T-helper 2 cell treated with Interferon-gamma antibody and Interleukin-4, amounts not matched to agents 5 μg/mL and 100 μg/mL, for 36 hours (primary cell): ENCODE data around the gene PIGK.
A peak's percentile ranks its signal among the peaks of the same experiment; 100 is the strongest.

Source experiments
- DNase-seq: peaks from one replicate; pipeline ENCODE4 v3.0.0; 2021; ENCODE audit warnings: low spot score
- H3K27ac Mint-ChIP-seq: one replicate; pipeline ENCODE4 v1.8.0; 2021; ENCODE audit warnings: mild to moderate bottlenecking, mixed read lengths
- H3K27me3 Mint-ChIP-seq: one replicate; pipeline ENCODE4 v1.8.0; 2021; ENCODE audit warnings: low read depth, mixed read lengths
- H3K36me3 Mint-ChIP-seq: one replicate; pipeline ENCODE4 v1.8.0; 2021; ENCODE audit warnings: low read depth, mixed read lengths
- H3K4me1 Mint-ChIP-seq: one replicate; pipeline ENCODE4 v1.8.0; 2021; ENCODE audit warnings: low read depth, mixed read lengths
- H3K4me3 Mint-ChIP-seq: one replicate; pipeline ENCODE4 v1.8.0; 2022; ENCODE audit warnings: mild to moderate bottlenecking, moderate library complexity, mixed read lengths
- H3K9me3 Mint-ChIP-seq: one replicate; pipeline ENCODE4 v1.8.0; 2021; ENCODE audit warnings: mixed read lengths

Gene PIGK

GRCh38 chr1:77057994-77058585 is 161.1 kb downstream of the PIGK start:
- Mint-ChIP-seq H3K27me3 (no peaks in the 10 kb centered on the region), H3K27ac (no peak overlapping the region), H3K9me3 (no peaks in the 10 kb centered on the region), H3K36me3 (no peaks in the 10 kb centered on the region), H3K4me1 (no peaks in the 10 kb centered on the region), H3K4me3 (no peak overlapping the region)
- DNase-seq: no peak

DNA sequence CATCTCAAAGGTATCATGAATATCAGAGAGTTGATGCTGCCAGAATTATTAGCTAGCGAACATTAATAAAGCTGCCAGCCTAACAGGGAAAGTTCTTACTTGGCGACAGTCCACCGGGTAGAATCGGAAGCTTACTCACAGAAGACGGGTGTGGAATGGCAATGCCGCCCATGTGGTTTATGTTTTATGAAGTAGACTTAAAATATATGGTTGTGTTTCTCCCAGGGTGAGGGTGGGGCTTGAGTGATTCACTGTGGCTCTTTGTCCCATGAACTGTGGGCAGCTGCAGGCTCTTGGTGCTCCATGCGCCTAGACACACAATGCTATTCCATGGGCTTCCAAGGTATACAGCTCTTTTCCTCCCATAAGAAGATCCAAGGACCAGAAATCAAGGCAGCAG is 162.7 kb downstream of the PIGK start:
- Mint-ChIP-seq H3K4me1 (no peaks in the 10 kb centered on the region), H3K4me3 (no peak overlapping the region), H3K27ac (no peak overlapping the region)

DNA sequence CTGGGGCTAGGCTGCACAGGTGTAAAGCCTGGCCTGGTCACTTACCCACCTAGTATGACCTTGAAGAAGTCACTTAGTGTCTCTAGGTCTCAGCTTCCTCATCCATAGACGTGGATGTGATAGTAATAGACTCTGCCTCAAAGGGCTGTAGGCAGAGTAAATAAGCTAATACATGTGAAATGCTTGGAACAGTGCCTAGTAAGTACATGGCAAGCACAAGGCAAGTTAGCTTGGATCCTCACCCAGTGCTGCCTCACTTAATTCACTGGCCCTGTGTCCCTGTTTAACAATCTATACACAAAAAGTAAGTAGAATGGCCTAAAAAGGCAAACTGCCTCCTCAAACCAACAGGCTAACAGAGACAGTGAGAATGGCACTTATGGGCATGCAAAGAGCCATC is 167.8 kb downstream of the PIGK start:
- no peaks in the 10 kb centered on the region for H3K36me3 Mint-ChIP-seq
- no peak for DNase-seq
- H3K27ac Mint-ChIP-seq: no peak overlapping the region
- no peaks in the 10 kb centered on the region for H3K9me3 Mint-ChIP-seq
- H3K4me3 Mint-ChIP-seq: no peak overlapping the region
- peaks cover 12% of the 10 kb centered on the region for H3K4me1 Mint-ChIP-seq
- H3K27me3 Mint-ChIP-seq: peaks cover 12% of the 10 kb centered on the region

More for the DNA sequence above, 162.7 kb downstream of the PIGK start:
- Mint-ChIP-seq H3K27me3 (peaks cover 5% of the 10 kb centered on the region), H3K9me3 (no peaks in the 10 kb centered on the region), H3K36me3 (no peaks in the 10 kb centered on the region)
- no peak for DNase-seq

DNA sequence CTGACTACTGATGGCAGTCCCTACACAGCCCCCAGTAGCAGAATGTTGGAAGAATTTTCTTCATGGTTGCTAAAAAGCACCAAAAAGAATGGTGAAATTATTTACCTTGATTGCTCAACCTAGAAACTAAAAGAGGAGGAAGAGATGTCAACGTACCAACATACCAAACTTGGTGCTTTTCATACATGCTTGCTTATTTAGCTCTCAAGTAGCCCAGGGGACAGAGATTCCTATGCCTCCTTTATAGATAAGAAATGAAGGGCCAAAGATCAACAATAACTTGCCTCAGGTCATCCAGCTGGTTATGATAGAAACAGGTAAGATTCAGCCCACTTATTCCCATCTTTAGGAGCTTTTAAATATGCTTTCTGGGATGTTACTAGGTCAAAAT is 170.6 kb downstream of the PIGK start:
- DNase-seq: no peak
- no peak overlapping the region for H3K4me3 Mint-ChIP-seq
- H3K27ac Mint-ChIP-seq: no peak overlapping the region
- H3K9me3 Mint-ChIP-seq: no peaks in the 10 kb centered on the region
- H3K4me1 Mint-ChIP-seq: peaks cover 15% of the 10 kb centered on the region
- H3K36me3 Mint-ChIP-seq: no peaks in the 10 kb centered on the region
- peaks cover 18% of the 10 kb centered on the region for H3K27me3 Mint-ChIP-seq

- DNase-seq: no peak
- Mint-ChIP-seq H3K36me3 (no peaks in the 10 kb centered on the region), H3K27me3 (peaks cover 18% of the 10 kb centered on the region), H3K4me3 (peak overlapping the region; percentile 15), H3K9me3 (no peaks in the 10 kb centered on the region), H3K4me1 (peaks cover 15% of the 10 kb centered on the region), H3K27ac (no peak overlapping the region)
These were observed 171.1 kb downstream of the PIGK start for GRCh38 chr1:77047978-77048614.

DNA sequence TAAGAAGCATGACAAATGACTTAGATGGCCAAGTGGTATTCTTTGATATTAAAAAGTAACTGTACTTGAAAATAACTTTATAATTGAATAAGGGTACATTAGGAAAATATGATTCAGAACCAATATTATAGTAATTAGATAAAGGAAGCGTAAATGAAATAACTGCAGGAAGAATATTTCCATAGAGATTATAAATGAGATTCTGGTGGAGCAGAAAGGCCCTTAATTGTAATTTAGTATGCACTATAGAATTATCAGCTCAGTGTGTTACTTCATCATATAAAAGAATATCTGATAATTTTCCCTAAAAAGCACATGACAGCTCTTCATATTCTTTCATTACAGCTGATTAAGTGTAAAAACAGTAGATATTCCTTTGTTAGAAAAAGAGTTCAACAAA is 171.7 kb downstream of the PIGK start:
- Mint-ChIP-seq H3K4me3 (peak overlapping the region; percentile 15), H3K27ac (no peak overlapping the region), H3K27me3 (peaks cover 18% of the 10 kb centered on the region), H3K36me3 (no peaks in the 10 kb centered on the region), H3K4me1 (peaks cover 15% of the 10 kb centered on the region), H3K9me3 (no peaks in the 10 kb centered on the region)
- no peak for DNase-seq

DNA sequence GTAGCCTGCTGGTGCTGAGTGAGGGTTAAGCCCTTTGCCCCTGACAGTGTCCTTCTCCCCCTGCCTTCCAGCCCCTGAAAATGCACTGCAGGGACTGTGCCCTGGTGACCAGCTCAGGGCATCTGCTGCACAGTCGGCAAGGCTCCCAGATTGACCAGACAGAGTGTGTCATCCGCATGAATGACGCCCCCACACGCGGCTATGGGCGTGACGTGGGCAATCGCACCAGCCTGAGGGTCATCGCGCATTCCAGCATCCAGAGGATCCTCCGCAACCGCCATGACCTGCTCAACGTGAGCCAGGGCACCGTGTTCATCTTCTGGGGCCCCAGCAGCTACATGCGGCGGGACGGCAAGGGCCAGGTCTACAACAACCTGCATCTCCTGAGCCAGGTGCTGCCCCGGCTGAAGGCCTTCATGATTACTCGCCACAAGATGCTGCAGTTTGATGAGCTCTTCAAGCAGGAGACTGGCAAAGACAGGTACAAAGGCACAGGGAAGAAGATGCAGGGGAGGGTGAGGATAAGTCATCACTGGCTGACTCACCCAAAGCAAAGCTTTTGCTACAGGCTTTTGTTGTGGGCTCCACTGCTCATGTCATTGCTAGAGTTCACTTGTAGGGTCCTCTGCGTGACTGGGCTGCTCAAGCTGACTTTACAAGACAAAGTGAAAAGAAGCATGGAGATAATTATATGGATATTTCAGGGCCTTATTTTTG is 174.9 kb downstream of the PIGK start:
- no peak overlapping the region for H3K4me3 Mint-ChIP-seq

DNA sequence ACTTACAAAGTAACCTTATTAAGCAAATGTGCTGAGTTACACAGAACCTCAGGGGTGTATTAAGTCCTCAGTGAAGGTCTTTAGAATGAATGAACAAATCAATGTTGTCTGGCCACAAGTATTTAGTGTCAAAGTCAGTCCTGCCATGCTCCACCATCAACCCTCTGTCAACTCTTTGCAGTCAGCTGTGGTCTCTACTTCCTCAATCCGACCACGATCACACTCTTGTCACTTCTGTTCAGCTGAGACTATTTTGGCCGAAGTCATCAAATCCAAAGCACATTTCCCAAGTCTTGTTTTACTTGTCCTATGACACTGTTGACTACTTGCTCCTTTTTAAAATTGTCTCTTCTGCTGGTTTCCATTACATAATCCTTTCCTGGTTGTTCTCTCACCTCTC is 178.4 kb downstream of the PIGK start:
- Mint-ChIP-seq H3K36me3 (no peaks in the 10 kb centered on the region), H3K4me3 (no peak overlapping the region), H3K27me3 (peaks cover 6% of the 10 kb centered on the region), H3K9me3 (peaks cover 6% of the 10 kb centered on the region), H3K27ac (no peak overlapping the region), H3K4me1 (peaks cover 3% of the 10 kb centered on the region)
- DNase-seq: no peak

More for the DNA sequence above, 174.9 kb downstream of the PIGK start:
- H3K27me3 Mint-ChIP-seq: peaks cover 10% of the 10 kb centered on the region
- H3K36me3 Mint-ChIP-seq: no peaks in the 10 kb centered on the region
- no peak overlapping the region for H3K27ac Mint-ChIP-seq
- DNase-seq: no peak
- no peaks in the 10 kb centered on the region for H3K9me3 Mint-ChIP-seq
- peaks cover 15% of the 10 kb centered on the region for H3K4me1 Mint-ChIP-seq

GRCh38 chr1:77039739-77040138 is 179.5 kb downstream of the PIGK start:
- DNase-seq: no peak
- H3K27me3 Mint-ChIP-seq: no peaks in the 10 kb centered on the region

DNA sequence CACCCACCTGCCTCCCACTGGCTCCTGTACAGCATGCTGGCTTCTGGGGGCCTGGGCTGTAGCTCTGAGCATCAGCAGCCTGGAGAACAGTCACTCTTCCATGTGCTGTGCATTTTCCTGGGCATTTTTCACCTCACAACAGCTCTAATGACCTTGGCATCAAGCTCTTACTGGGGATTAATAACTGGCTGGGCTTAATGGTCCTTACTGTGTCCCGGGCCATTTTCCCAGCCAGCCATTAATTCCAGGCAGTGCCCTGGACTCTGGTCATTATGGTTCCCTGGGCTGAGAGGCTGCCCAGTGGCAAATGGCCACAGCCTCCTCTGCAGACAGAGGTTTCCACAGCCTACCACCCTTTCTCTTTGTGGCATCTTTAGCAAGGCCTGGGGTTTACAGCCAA is 180.1 kb downstream of the PIGK start:
- H3K27me3 Mint-ChIP-seq: no peaks in the 10 kb centered on the region

More at GRCh38 chr1:77039739-77040138, 179.5 kb downstream of the PIGK start:
- H3K9me3 Mint-ChIP-seq: peaks cover 6% of the 10 kb centered on the region
- no peak overlapping the region for H3K27ac Mint-ChIP-seq
- no peaks in the 10 kb centered on the region for H3K4me1 Mint-ChIP-seq
- no peak overlapping the region for H3K4me3 Mint-ChIP-seq
- H3K36me3 Mint-ChIP-seq: no peaks in the 10 kb centered on the region

More for the DNA sequence above, 180.1 kb downstream of the PIGK start:
- no peak for DNase-seq
- H3K4me1 Mint-ChIP-seq: no peaks in the 10 kb centered on the region
- H3K9me3 Mint-ChIP-seq: peaks cover 6% of the 10 kb centered on the region
- no peak overlapping the region for H3K4me3 Mint-ChIP-seq
- no peaks in the 10 kb centered on the region for H3K36me3 Mint-ChIP-seq
- H3K27ac Mint-ChIP-seq: no peak overlapping the region
